GM18526 (cell line): ENCODE measurements around the gene ZSCAN21.

Source experiments
- POLR2A ChIP-seq: IDR thresholded peaks from 3 replicates; pipeline ENCODE4 v1.6.1; 2011; ENCODE audit not compliant: insufficient read length; ENCODE audit errors: extremely low read depth

ZSCAN21 gene

DNA sequence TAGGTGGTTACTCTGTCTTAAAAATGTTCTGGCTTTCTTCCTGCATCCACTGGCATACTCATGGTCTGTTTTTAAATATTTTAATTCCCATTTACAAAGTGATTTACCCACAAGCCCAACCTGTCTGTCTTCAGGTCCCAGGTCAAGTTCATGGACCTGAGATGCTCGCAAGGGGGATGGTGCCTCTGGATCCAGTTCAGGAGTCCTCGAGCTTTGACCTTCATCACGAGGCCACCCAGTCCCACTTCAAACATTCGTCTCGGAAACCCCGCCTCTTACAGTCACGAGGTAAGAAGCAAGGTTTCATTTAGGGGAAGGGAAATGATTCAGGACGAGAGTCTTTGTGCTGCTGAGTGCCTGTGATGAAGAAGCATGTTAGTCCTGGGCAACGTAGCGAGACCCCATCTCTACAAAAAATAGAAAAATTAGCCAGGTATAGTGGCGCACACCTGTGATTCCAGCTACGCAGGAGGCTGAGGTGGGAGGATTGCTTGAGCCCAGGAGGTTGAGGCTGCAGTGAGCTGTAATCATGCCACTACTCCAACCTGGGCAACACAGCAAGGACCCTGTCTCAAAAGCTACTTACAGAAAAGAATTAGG lies 25.5 kb upstream of the ZSCAN21 start:
- no peak for TF ChIP-seq POLR2A

DNA sequence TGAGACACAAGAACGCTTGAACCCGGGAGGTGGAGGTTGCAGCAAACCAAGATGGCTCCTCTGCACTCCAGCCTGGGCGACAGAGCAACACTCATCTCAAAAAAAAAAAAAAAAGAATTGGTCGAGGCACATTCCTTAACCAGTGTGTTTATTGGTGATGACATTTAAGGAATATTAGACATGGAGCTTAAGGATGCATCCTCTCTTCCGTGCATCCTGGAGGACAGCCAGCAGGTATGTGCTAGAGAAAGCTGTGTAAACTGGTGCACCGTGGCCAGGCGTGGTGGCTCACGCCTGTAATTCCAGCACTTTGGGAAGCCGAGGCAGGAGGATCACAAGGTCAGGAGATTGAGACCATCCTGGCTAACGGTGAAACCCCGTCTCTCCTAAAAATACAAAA lies 22.4 kb upstream of the ZSCAN21 start:
- no peak for TF ChIP-seq POLR2A

DNA sequence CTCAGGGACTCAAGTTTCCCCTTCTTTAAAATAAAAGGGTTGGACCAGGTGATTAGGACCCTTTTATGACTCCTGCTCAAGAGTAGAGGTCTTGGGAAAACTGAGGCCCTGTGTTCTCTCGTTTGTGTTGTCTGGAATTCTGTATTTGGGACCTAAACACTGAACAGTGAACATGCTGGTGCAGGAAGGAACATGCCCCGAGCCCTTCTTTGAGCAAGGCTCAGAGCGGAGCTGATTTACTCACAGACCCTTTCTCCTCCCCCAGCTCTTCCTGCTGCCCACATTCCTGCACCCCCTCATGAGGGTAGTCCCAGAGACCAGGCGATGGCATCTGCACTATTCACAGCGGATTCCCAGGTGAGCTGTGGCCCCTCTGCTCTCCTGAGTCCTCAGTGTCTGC lies 20.0 kb upstream of the ZSCAN21 start:
- TF ChIP-seq POLR2A: no peak

DNA sequence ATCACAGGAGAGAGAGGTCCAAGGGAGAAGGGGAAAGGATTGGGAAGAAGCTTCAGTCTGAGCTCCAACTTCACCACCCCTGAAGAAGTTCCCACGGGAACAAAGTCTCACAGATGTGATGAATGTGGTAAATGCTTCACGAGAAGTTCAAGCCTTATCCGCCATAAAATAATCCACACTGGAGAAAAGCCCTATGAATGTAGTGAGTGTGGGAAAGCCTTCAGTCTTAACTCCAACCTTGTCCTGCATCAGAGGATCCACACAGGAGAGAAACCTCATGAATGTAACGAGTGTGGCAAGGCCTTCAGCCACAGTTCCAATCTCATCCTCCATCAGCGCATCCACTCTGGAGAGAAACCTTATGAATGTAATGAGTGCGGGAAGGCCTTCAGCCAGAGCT lies 16.0 kb upstream of the ZSCAN21 start:
- no peak for TF ChIP-seq POLR2A

DNA sequence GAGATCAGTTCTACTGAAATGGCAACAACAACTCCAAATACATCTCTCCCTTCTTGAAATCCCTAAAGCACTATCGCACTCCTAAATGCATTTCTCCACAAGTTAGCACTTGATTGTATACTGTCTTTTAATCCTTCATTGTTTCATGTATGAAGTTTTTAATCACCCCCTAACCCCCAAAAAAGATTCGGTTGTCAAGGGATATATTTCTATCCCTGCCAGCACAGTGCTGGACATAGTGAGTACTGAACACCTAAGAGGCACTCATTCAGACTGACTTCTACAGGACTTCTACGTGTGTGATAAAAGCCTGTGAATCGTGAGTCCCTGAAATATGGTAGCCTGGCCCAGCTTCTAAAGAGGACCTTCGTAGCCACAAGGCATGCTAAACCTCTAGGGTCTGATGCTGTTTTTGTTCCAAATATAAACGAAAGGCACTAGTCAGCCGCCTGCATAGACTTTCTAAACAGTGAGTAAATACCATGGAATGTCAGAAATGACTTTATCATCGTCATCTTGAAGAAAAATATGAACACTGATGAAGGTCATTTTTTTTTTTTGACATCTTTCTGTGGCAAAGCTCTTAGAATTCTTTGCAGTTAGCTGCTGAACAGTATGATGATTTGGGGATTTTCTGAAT lies 14.6 kb upstream of the ZSCAN21 start:
- no peak for TF ChIP-seq POLR2A

DNA sequence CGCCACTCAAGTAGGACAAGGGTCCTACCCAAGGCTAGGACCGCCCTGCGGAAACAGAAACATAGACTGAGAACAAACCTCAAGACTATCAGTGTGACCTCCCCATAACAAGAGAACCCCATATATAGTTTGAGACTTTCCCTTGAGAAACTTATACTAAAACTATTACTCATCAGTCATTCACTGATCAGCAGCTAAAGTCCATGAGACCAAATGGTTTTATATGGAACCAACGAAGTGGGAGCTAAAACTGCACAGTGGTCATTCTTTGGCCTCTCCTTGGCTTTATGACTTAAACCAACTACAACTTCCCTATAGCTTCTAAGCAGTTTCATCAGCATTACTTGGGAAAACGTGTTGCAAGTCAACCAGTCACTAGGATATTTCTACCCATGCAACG lies 13.7 kb upstream of the ZSCAN21 start:
- no peak for TF ChIP-seq POLR2A

DNA sequence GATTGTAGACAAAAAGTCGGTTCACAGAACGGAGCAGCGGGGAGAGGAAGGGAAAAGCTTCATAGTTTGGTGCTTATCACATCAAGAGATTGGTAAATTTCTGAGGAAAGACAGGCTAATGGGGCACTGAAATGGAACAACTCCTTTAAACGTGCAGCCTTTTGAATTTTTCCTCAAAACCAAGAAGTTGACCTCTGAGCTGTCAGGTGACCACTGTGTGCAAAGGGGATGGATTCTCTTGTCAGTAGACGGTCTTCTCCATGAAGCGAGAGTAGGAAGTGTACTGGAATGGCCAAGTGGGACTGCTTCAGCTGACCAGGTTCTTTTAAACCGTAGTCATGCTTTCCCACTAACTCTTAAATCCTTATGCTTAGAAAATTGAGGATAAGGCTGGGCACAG lies 11.2 kb upstream of the ZSCAN21 start:
- TF ChIP-seq POLR2A: no peak

DNA sequence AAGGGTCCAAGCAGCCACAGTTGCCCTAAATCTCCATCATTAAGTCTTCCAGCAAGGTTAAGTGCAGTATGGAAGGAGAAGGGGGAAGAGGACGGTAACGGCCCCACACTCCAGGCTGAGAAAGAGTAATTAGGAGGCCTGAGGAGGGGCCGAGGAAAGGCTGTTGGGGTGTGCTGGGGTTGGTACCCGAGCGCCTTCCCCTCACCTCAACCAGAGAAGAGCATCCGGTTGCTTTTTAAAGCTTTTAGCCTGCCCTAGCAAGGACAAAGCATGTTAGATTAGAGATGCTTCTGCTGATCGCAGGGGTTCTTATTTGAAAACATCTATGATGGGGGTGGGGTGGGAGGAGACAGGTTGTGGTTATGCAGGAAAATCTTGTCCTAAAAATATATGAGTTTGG lies 9.0 kb upstream of the ZSCAN21 start:
- no peak for TF ChIP-seq POLR2A

DNA sequence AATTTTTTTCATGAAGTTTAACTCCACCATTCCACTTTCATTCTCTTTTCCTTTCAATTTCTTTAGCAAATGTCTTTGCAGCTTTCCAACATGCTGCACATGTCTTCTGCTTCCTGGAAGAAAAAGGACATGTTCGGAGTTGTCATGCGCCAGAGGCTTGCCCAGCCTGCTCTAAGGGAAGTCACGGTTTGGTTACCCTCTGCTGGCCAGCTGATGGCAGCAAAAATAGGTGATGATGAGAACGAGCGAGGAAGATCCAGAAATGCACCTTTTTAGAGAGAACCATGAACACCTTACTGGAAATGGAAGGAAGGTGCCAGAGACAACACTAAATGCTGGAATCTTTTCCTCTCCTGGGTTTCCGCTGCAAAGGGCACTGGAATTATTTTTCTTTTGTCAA lies 4.9 kb upstream of the ZSCAN21 start:
- no peak for TF ChIP-seq POLR2A

DNA sequence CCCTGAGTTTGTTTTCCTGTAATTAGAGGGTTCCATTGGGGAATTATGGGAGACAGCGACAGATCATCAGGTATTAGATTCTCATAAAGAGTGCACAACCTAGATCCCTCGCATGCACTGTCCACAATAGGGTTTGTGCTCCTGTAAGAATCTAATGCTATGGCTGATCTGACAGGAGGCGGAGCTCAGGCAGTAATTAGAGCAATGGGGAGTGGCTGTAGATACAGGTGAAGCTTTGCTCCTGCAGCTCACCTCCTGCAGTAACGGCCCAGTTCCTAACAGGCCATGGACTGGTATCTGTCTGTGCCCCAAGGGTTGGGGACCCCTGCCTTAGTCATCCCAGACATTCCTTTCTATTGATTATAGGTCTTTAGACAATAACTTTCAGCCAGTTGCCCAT lies 894 bp upstream of the ZSCAN21 start:
- no peak for TF ChIP-seq POLR2A

DNA sequence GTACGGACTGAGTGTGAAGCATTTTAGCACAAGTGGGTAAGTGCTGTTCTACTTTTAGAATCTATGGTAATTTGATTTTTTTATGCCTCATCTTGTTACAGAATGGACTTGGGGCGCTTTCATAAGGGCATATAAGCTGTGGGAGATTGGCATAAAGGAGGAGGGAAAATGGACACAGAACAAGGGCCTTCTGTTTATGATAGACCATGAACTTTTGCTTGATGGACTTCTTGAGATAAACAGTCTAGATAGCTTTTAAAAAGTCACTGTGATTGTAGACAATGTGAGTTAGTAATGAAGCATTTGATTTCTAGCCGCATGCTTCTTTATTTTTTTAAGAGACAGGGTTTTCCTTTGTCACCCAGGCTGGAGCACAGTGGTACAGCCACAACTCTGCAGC lies 2.0 kb downstream of the ZSCAN21 start:
- no peak for TF ChIP-seq POLR2A

DNA sequence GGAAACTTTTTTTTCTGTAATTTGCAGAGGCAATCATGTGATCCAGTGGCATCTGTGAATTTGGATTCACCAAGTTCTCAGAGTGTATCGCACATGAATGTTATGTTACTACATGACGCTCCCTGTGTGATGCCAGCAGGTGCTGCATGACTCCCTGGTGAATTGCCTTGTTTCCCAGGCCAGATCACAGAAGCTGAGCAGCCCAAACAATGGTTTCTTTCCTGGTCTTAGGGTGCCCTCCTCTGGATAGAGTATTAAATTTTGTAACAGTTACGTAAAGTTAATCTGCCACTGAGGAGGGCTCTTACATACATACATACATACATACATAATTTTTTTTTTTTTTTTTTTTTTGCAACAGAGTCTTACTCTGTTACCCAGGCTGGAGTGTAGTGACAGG lies 3.6 kb downstream of the ZSCAN21 start:
- no peak for TF ChIP-seq POLR2A

DNA sequence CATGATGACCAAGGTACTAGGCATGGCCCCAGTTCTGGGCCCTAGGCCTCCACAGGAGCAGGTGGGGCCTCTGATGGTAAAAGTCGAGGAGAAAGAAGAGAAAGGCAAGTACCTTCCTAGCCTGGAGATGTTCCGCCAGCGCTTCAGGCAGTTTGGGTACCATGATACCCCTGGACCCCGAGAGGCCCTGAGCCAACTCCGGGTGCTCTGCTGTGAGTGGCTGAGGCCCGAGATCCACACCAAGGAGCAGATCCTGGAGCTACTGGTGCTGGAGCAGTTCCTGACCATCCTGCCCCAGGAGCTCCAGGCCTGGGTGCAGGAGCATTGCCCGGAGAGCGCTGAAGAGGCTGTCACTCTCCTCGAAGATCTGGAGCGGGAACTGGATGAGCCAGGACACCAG lies 7.4 kb downstream of the ZSCAN21 start:
- TF ChIP-seq POLR2A: no peak

DNA sequence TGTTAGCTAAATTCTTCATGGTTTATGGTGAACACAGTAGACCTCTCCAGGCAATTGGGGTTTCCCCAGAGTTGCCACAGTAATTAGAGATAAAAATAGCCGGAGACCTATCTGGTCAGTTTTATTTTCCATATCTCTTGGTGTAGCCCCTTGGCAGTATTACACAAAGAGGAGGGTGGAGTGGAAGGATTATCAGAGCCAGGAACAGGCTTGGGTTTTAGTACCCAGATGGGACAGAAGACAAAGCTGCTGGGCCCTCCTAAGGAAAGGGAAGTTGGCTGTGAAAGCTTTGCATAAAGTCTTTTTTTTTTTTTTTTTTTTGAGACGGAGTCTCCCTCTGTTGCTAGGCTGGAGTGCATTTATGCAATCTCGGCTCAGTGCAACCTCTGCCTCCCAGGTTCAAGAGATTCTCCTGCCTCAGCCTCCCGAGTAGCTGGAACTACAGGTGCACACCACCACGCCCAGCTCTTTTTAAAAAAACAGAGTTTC lies 9.7 kb downstream of the ZSCAN21 start:
- TF ChIP-seq POLR2A: no peak

DNA sequence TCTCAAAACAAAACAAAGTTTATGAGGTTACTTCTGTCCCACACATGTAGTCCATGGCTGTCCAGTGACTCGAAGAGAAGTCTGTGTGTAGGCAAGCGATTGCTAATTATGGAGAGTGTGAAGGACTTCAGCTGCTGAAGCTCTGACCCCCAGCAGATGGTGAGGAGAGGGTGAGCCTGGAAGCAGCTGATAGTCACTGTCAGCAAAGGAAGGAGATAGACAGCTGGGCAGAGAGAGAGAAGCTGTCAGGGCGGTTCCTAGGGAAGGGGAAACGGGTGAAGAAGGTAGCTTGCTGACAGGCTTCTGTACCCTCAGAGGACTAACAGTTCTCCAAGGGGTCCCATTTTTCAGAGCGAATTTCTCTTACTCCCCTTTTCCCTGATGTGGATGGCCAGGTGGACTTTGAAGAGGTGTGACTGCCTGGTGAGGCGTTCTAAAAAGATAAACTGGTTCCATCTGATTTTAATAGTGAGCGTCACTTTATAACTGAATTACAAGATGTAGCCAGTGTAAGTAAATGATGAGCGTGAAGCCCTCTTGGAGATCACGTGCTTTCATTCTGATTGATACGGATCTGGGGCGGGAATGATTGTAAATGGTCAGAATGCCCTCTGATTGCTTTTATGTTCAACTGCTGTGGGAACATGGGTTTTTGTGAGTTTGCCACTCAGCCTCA lies 12.1 kb downstream of the ZSCAN21 start:
- no peak for TF ChIP-seq POLR2A

DNA sequence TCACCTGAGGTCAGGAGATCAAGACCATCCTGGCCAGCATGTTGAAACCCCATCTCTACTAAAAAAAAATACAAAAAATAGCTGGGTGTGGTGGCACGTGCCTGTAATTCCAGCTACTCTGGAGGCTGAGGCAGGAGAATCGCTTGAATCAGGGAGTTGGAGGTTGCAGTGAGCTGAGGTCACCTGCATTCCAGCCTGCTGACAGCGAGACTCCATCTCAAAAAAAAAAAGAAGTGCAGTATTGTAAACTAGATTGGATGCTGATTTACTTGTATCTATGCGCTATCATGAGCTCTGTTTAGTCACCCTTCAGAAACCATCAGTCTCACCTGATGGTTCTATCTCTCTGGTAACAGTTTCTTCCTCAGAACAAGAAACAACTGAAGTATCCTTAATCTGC lies 13.8 kb downstream of the ZSCAN21 start:
- TF ChIP-seq POLR2A: no peak
